A549 (cell line): ENCODE measurements around the gene NSL1. TPM values are rescaled to one million over a fixed set of nuclear protein-coding genes. Genes with fewer than 3 reads are reported as not detected.

Experiments used
- ATAC-seq, 2 experiments: fragments of 200-7000 bp in 1 of 2; fragments of >200 bp in 1 of 2; cut with Nextera tagmentation in 1 of 2; cut with Tn5 transposase in 1 of 2; 3 replicates each; pipeline versions ENCODE4 v1.8.0 to v1.9.1; 2018 to 2020; ENCODE audit warnings: mild to moderate bottlenecking in 1 of 2, moderate library complexity in 1 of 2
- CTCF ChIA-PET: fragments of 300-600 bp; sonication (Branson Sonifier 250); formaldehyde crosslinking; extraction: SDS; loops from one replicate; lab custom pipeline; 2021; ENCODE audit warnings: antibody characterized with exemption, inconsistent platforms; lab: Yijun Ruan, JAX
- POLR2A ChIA-PET: fragments of 350-600 bp; formaldehyde crosslinking; extraction: SDS; loops from one replicate; lab custom pipeline; 2021; ENCODE audit warnings: antibody characterized with exemption, inconsistent platforms; lab: Yijun Ruan, JAX
- DNase-seq, 2 experiments: peaks; one replicate each; pipeline versions ENCODE4 v3.0.0 to v3.0.0-alpha.2; 2011 to 2016; ENCODE audit warnings: low read depth in 1 of 2, low spot score in 1 of 2
- FAIRE-seq: peaks from 2 replicates; lab custom pipeline; 2011; peaks lifted over from hg19 to GRCh38; lab: Jason Lieb, UNC
- H3K27ac ChIP-seq, 2 experiments: fragments of >200 bp; sonication (Bioruptor Twin); formaldehyde crosslinking; 3 replicates each; pipeline ENCODE4 v1.5.1; 2016 to 2017
- H3K4me1 ChIP-seq: fragments of >200 bp; sonication (Bioruptor Twin); formaldehyde crosslinking; 3 replicates; pipeline ENCODE4 v1.6.1; 2016
- H3K4me2 ChIP-seq: fragments of >200 bp; sonication (Bioruptor Twin); formaldehyde crosslinking; 3 replicates; pipeline ENCODE4 v1.6.1; 2016
- H3K4me3 ChIP-seq: fragments of >200 bp; sonication (Bioruptor Twin); formaldehyde crosslinking; 3 replicates; pipeline ENCODE4 v1.5.1; 2016
- H3K9me3 ChIP-seq: fragments of >200 bp; sonication (Bioruptor Twin); formaldehyde crosslinking; 3 replicates; pipeline ENCODE4 v1.6.1; 2016
- BHLHE40 ChIP-seq: IDR thresholded peaks from 2 replicates; pipeline ENCODE4 v1.6.1; 2012; ENCODE audit warnings: low read depth, low read length, inconsistent platforms
- CBX2 ChIP-seq: fragments of 200-600 bp; sonication (generic); IDR thresholded peaks from 2 replicates; pipeline ENCODE4 v1.6.1; 2016; ENCODE audit warnings: low read depth, mild to moderate bottlenecking, borderline replicate concordance
- CBX8 ChIP-seq: fragments of 200-600 bp; sonication (generic); IDR thresholded peaks from 2 replicates; pipeline ENCODE4 v1.6.1; 2016
- CEBPB ChIP-seq, 2 experiments: fragments of >200 bp in 1 of 2; sonication (Bioruptor Twin) in 1 of 2; formaldehyde crosslinking in 1 of 2; IDR thresholded peaks; 2 replicates each; pipeline ENCODE4 v1.6.1; 2012 to 2016
- CHD2 ChIP-seq: fragments of 150-350 bp; IDR thresholded peaks from 2 replicates; pipeline ENCODE4 v1.6.1; 2014; ENCODE audit warnings: low read length; ENCODE audit not compliant: partially characterized antibody
- CHD4 ChIP-seq: fragments of 200-600 bp; sonication (generic); IDR thresholded peaks from 2 replicates; pipeline ENCODE4 v1.6.1; 2016; ENCODE audit warnings: antibody characterized with exemption, mild to moderate bottlenecking, borderline replicate concordance
- EHF ChIP-seq: fragments of 250-450 bp; sonication (Bioruptor Pico); IDR thresholded peaks from 2 replicates; pipeline ENCODE4 v1.5.0; 2020; ENCODE audit warnings: mild to moderate bottlenecking
- EHMT2 ChIP-seq: fragments of 200-600 bp; sonication (generic); IDR thresholded peaks from 2 replicates; pipeline ENCODE4 v1.6.1; 2016; ENCODE audit warnings: antibody characterized with exemption, low read depth, mild to moderate bottlenecking, moderate library complexity
- EP300 ChIP-seq, 2 experiments: fragments of >200 bp; sonication (Bioruptor Twin); formaldehyde crosslinking; IDR thresholded peaks; 2 replicates in 1 of 2; 3 replicates in 1 of 2; pipeline ENCODE4 v1.6.1; 2016 to 2017
- FOSL2 ChIP-seq, 2 experiments: fragments of 450-650 bp in 1 of 2; fragments of >200 bp in 1 of 2; sonication (Bioruptor Twin) in 1 of 2; formaldehyde crosslinking; IDR thresholded peaks; 2 replicates each; pipeline versions ENCODE4 v1.5.0 to v1.6.1; 2016 to 2020; ENCODE audit warnings: mild to moderate bottlenecking in 1 of 2, moderate library complexity in 1 of 2
- GATA3 ChIP-seq: IDR thresholded peaks from 2 replicates; pipeline ENCODE4 v1.6.1; 2012; ENCODE audit warnings: borderline replicate concordance
- HDAC2 ChIP-seq: fragments of 200-600 bp; sonication (generic); IDR thresholded peaks from 2 replicates; pipeline ENCODE4 v1.6.1; 2016
- HOXA7 ChIP-seq: fragments of 250-450 bp; sonication (Bioruptor Pico); IDR thresholded peaks from 2 replicates; pipeline ENCODE4 v1.5.0; 2020; ENCODE audit warnings: mild to moderate bottlenecking, moderate library complexity
- HOXB13 ChIP-seq: fragments of 250-450 bp; sonication (Bioruptor Pico); IDR thresholded peaks from 2 replicates; pipeline ENCODE4 v1.5.0; 2020; ENCODE audit warnings: low read depth, mild to moderate bottlenecking, moderate library complexity
- HOXB5 ChIP-seq: fragments of 250-450 bp; sonication (Bioruptor Pico); IDR thresholded peaks from 2 replicates; pipeline ENCODE4 v1.5.0; 2020; ENCODE audit warnings: mild to moderate bottlenecking, moderate library complexity
- JUN ChIP-seq, 2 experiments: fragments of >200 bp; sonication (Bioruptor Twin); formaldehyde crosslinking; IDR thresholded peaks; 2 replicates in 1 of 2; 3 replicates in 1 of 2; pipeline ENCODE4 v1.6.1; 2016 to 2017
- JUNB ChIP-seq: fragments of >200 bp; sonication (Bioruptor Twin); formaldehyde crosslinking; IDR thresholded peaks from 2 replicates; pipeline ENCODE4 v1.6.1; 2016
- NFE2L2 ChIP-seq: fragments of 150-350 bp; conservative IDR thresholded peaks from 2 replicates; pipeline ENCODE4 v1.6.1; 2014; ENCODE audit warnings: low read length
- NR3C1 ChIP-seq: fragments of >200 bp; sonication (Bioruptor Twin); formaldehyde crosslinking; IDR thresholded peaks from 3 replicates; pipeline ENCODE4 v1.6.1; 2017
- PHF8 ChIP-seq: fragments of 200-600 bp; sonication (generic); IDR thresholded peaks from 2 replicates; pipeline ENCODE4 v1.6.1; 2016; ENCODE audit warnings: low read depth, mild to moderate bottlenecking, antibody characterized with exemption, moderate library complexity, borderline replicate concordance
- RAD21 ChIP-seq, 2 experiments: fragments of >200 bp in 1 of 2; sonication (Bioruptor Twin) in 1 of 2; formaldehyde crosslinking in 1 of 2; IDR thresholded peaks in 1 of 2; conservative IDR thresholded peaks in 1 of 2; 2 replicates in 1 of 2; 3 replicates in 1 of 2; pipeline ENCODE4 v1.6.1; 2012 to 2018; ENCODE audit warnings: inconsistent platforms in 1 of 2
- RARB ChIP-seq: fragments of 250-450 bp; sonication (Bioruptor Pico); IDR thresholded peaks from 2 replicates; pipeline ENCODE4 v1.8.0; 2021; ENCODE audit warnings: mild to moderate bottlenecking, moderate library complexity
- RFX5 ChIP-seq: fragments of 450-650 bp; IDR thresholded peaks from 2 replicates; pipeline ENCODE4 v1.7.1; 2014; ENCODE audit warnings: antibody characterized with exemption, mild to moderate bottlenecking, moderate library complexity
- RNF2 ChIP-seq: fragments of 200-600 bp; sonication (generic); IDR thresholded peaks from 2 replicates; pipeline ENCODE4 v1.6.1; 2016; ENCODE audit warnings: low read depth, mild to moderate bottlenecking, antibody characterized with exemption, moderate library complexity, borderline replicate concordance
- SMC3 ChIP-seq: fragments of >200 bp; sonication (Bioruptor Twin); formaldehyde crosslinking; IDR thresholded peaks from 3 replicates; pipeline ENCODE4 v1.6.1; 2018; ENCODE audit warnings: inconsistent platforms
- TFCP2L1 ChIP-seq: fragments of 250-450 bp; sonication (Bioruptor Pico); IDR thresholded peaks from 2 replicates; pipeline ENCODE4 v1.5.0; 2021; ENCODE audit warnings: mild to moderate bottlenecking
- ZC3H11A ChIP-seq: fragments of 450-650 bp; IDR thresholded peaks from 2 replicates; pipeline ENCODE4 v1.6.1; 2014; ENCODE audit warnings: antibody characterized with exemption, mild to moderate bottlenecking
- ZSCAN20 ChIP-seq: fragments of 250-450 bp; sonication (Bioruptor Pico); IDR thresholded peaks from 2 replicates; pipeline ENCODE4 v1.8.0; 2022; ENCODE audit warnings: mild to moderate bottlenecking, moderate library complexity
- WGBS: methylation state at CpG from one replicate; pipeline ENCODE4 v1.1.6; 2017; ENCODE audit errors: missing lambda C conversion rate; 5-methylcytosine and 5-hydroxymethylcytosine counted together
- polyA plus RNA-seq, 4 experiments: library from polyadenylated mRNA; depleted of rRNA in 3 of 4; stranded (reverse); fragments of >200 nt; fragmentation: RNase III in 1 of 4; extraction: RNeasy Plus Mini Kit Qiagen cat#74134 plus additional on column Dnase treatment in 1 of 4; gene quantifications; 2 replicates in 3 of 4; 3 replicates in 1 of 4; pipeline ENCODE4 v1.2.3, GENCODE V29; 2011 to 2017
- TF ChIP-seq, protein P1 (sequence below): fragments of 450-650 bp; IDR thresholded peaks from 2 replicates; pipeline ENCODE4 v1.6.1; 2014; ENCODE audit warnings: antibody characterized with exemption
- TF ChIP-seq, protein P2 (sequence below): IDR thresholded peaks from 2 replicates; pipeline ENCODE4 v1.6.1; 2012
- TF ChIP-seq, protein P3 (sequence below): IDR thresholded peaks from 2 replicates; pipeline ENCODE4 v1.6.1; 2012; ENCODE audit warnings: low read depth, borderline replicate concordance

NSL1 gene
- polyA plus RNA-seq, 2 of the 4 experiments (the other 2 are of a cell fraction) = 44.9 to 47.9 TPM

DNA sequence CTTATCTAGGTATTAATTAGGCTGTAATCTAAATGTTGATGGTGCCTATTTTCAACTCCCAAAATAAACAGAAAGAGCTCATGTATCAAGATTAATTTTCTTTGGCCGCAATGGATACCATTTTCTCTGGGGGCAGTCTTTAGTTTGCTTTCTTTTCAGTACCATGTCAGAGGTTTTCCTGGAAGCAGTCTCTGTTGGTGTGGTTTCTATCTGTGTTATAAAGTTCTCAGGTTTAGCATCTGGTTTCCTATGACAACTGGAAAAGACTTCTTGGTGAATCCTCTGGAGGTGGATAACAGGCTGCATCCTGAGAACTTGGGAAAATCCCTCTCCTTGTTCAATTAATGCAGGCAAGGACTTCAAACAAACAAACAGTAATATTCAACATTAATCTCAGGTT lies 53.2 kb downstream of the NSL1 start:
- POLR2A ChIA-PET = no interaction called here
- CTCF ChIA-PET = interaction anchor here (1.0 to 2.1 kb wide), 2 partner anchors 11 to 257 kb away, joined by 3 to 7 read pairs; no protein-coding TSS in a partner anchor

DNA sequence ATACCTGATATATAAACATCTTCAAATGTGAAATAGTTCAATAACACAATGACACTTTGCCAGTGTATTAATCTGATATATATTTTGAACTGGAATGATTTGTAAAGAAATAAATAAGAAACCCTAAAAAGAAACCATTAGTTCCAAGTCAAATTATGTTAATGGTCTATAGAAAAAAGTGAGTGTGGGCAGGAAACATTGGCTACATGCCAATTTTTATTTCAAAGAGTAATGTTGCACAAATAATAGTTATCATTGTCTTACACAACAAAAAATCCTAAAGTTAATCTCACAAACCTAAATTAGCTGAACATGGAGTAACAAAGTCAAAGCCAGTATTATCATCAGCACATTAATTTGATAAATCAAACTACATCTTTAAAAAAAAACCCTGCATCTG lies 54.0 kb downstream of the NSL1 start:
- ATAC-seq (no peak), FAIRE-seq (no peak)
- Histone ChIP-seq H3K27ac (no peak overlapping the region), H3K4me2 (no peak overlapping the region), H3K9me3 (no peaks in the 10 kb centered on the region)
- ChIA-PET CTCF (interaction anchor here (0.5 to 2.1 kb wide), 5 partner anchors 8 to 258 kb away, joined by 3 to 7 read pairs (median 5); no protein-coding TSS in a partner anchor), POLR2A (no interaction called here)
- no peak for TF ChIP-seq HOXB5 (CRISPR knock-in tag)
- TF ChIP-seq, all 56 proteins: peak for 0
- no peak for DNase-seq
- Histone ChIP-seq H3K4me3 (no peak overlapping the region), H3K4me1 (no peaks in the 10 kb centered on the region)

More for the DNA sequence above, 53.2 kb downstream of the NSL1 start:
- no peaks in the 10 kb centered on the region for H3K4me1 ChIP-seq
- H3K27ac ChIP-seq = no peak overlapping the region
- H3K4me2 ChIP-seq = no peak overlapping the region
- ATAC-seq (no peak), FAIRE-seq (no peak), DNase-seq (no peak)
- H3K9me3 ChIP-seq = no peaks in the 10 kb centered on the region
- no peak overlapping the region for H3K4me3 ChIP-seq
- WGBS = 96% methylated on average over 1 of the region's 1 CpG
- no peak for TF ChIP-seq RNF2
- TF ChIP-seq EP300 (IDR thresholded peaks at IDR 0.05) = no peak
- no peak for TF ChIP-seq CBX8
- no peak for TF ChIP-seq CEBPB (IDR thresholded peaks at IDR 0.05)
- TF ChIP-seq, protein P1, sequence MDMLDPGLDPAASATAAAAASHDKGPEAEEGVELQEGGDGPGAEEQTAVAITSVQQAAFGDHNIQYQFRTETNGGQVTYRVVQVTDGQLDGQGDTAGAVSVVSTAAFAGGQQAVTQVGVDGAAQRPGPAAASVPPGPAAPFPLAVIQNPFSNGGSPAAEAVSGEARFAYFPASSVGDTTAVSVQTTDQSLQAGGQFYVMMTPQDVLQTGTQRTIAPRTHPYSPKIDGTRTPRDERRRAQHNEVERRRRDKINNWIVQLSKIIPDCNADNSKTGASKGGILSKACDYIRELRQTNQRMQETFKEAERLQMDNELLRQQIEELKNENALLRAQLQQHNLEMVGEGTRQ = no peak
- no peak for TF ChIP-seq RFX5
- no peak for TF ChIP-seq EHMT2
- no peak for TF ChIP-seq NFE2L2
- no peak for TF ChIP-seq GATA3
- TF ChIP-seq HOXB5 (CRISPR knock-in tag) = no peak
- TF ChIP-seq JUN (IDR thresholded peaks at IDR 0.05) = no peak
- TF ChIP-seq EHF (CRISPR knock-in tag) = no peak
- TF ChIP-seq, protein P2, sequence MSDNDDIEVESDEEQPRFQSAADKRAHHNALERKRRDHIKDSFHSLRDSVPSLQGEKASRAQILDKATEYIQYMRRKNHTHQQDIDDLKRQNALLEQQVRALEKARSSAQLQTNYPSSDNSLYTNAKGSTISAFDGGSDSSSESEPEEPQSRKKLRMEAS = no peak
- no peak for TF ChIP-seq RAD21 (conservative IDR thresholded peaks at IDR 0.05 in 1 of 2, IDR thresholded peaks at IDR 0.05 in 1 of 2)
- TF ChIP-seq ZSCAN20 (CRISPR knock-in tag) = no peak
- no peak for TF ChIP-seq RARB (CRISPR knock-in tag)
- no peak for TF ChIP-seq PHF8

DNA sequence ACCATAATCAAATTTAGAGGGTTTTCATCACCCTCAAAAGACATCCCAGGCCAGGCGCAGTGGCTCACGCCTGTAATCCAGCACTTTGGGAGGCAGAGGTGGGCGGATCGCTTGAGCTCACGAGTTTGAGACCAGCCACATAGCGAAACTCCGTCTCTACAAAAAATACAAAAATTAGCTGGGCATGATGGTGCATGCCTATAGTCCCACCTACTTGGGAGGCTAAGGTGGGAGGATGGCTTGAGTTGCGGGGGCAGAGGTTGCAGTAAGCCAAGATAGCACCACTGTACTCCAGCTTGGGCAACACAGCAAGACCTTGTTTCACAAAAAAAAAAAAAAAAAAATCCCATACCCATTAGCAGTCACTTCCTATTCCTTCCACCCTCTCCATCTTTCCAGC lies 58.5 kb downstream of the NSL1 start:
- 95% methylated on average over 8 of the region's 8 CpGs for WGBS
- POLR2A ChIA-PET = no interaction called here
- H3K4me2 ChIP-seq = no peak overlapping the region
- H3K4me1 ChIP-seq = peaks cover 12% of the 10 kb centered on the region; the same call in 2 of the 3 replicates
- CTCF ChIA-PET = no interaction called here
- TF ChIP-seq FOSL2 (IDR thresholded peaks at IDR 0.05) (no peak), FOSL2 (CRISPR knock-in tag; IDR thresholded peaks at IDR 0.05) (no peak), CBX2 (no peak), CBX8 (no peak), EHMT2 (no peak), CHD2 (no peak), HOXA7 (CRISPR knock-in tag) (no peak), TFCP2L1 (no peak), SMC3 (no peak), BHLHE40 (no peak), HDAC2 (no peak), RFX5 (no peak), CHD4 (no peak), HOXB13 (CRISPR knock-in tag) (no peak), RAD21 (conservative IDR thresholded peaks at IDR 0.05 in 1 of 2, IDR thresholded peaks at IDR 0.05 in 1 of 2) (no peak), JUNB (no peak), ZSCAN20 (CRISPR knock-in tag) (no peak), ZC3H11A (no peak), NR3C1 (no peak)
- TF ChIP-seq, protein P3, sequence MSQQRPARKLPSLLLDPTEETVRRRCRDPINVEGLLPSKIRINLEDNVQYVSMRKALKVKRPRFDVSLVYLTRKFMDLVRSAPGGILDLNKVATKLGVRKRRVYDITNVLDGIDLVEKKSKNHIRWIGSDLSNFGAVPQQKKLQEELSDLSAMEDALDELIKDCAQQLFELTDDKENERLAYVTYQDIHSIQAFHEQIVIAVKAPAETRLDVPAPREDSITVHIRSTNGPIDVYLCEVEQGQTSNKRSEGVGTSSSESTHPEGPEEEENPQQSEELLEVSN = no peak
- no peak for ATAC-seq
- no peak overlapping the region for H3K4me3 ChIP-seq
- DNase-seq = no peak
- no peak for FAIRE-seq
- no peaks in the 10 kb centered on the region for H3K9me3 ChIP-seq
- no peak overlapping the region for H3K27ac ChIP-seq
